Right renal pelvis (tissue), 4 donors: ENCODE measurements around the gene ADAMTS9. TPM values are rescaled to one million over a fixed set of nuclear protein-coding genes. Genes with fewer than 3 reads are reported as not detected.
A peak's percentile ranks its signal among the peaks of the same experiment; 100 is the strongest.

Source experiments
- DNase-seq, 4 donors: peaks; one replicate each; pipeline ENCODE4 v3.0.0-alpha.2; 2013; ENCODE audit warnings: low read depth in 4 of 4, low spot score in 3 of 4, missing footprints in 1 of 4
- polyA plus RNA-seq, 4 donors: library from polyadenylated mRNA; unstranded; fragments of 120-200 nt; gene quantifications; one replicate each; pipeline ENCODE4 v1.2.1, GENCODE V29; 2013; ENCODE audit not compliant: insufficient read length in 4 of 4

ADAMTS9 gene
- polyA plus RNA-seq, 4 donors: 139 to 178 (median 143) TPM

DNA sequence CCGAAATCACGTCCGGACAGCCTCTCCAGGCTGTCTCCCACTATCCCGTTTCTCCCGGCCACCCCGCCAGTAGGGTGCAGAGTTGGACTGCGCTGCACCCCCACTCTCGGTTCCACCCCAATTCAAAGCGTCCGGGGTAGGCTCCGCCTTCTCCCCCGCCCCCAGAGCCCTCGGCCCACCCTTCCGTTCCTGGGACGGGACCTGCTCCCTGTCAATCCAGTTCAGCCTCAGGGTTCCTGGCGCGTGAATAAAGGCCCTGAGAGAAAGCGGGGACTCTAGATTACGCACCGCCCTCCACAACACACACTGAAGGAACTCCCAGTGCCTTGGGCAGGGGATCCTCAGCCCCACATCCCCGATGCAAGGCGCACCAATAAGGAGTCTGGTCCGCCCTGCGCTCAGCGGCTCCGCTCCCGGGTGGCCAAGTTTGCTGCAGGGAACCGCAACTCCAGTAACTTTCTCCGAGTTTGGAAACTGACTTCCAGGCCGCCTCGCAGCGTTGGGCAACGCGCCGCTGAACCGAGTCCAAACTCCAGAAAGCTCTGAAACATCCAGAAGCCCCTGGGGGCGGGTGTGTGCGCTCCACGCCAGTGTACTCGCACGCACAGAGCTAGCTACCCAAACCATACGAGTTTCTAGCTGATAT is 1.9 kb downstream of the ADAMTS9 start:
- DNase-seq: peak; percentile 88 to 95 (median 93)

DNA sequence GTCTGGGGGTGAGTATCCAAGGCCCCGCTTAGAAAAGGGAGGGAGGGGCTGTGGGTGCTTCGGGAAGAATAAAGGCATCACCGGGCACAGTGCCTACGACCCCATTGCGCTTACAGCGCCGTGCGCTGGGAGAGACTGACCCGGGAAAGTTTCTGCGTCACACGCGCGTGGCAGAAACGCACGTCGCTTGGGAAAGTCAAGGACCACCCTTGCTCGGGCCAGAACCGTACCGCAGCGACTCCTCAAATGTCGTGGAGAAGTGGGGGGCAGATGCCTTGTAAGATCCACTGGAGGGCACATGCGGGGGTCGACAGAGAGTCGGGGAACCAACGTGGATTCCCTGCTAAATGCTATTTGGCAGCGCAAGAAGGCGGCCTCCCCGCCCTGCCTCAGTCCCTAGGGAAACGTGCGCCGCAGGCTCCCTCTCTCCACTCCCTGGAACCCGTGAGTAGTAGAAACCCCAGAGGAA is 2.4 kb downstream of the ADAMTS9 start:
- peak in 2 of 4 donors; percentile 28 to 38 for DNase-seq

DNA sequence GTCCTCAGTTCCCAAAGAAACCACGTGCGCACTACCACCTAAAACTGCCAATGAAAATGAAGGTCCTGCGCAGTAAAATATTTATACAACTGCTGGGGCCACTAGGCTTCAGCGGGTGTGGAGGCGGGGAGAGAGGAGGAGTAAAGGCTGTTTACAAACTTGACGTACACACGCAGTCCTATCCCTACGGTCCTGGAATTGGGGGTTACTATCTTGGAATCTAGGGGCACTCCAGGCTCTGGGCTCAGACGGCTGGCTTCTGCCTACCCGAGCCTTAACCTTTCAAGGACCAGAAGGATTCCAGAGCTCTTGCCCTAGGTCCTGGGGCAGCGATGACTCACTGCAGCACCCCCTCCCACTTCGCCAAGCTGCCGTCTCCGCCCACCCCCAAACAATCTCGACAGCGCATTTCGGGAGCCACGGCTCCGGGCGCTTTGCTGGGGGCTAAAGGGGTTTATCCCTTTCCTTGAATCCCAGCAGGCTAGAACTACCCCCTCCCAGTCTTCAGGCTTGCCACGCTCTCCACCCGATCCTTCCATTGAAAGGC is 3.0 kb downstream of the ADAMTS9 start:
- DNase-seq: peak; percentile 54 to 72 (median 60)

DNA sequence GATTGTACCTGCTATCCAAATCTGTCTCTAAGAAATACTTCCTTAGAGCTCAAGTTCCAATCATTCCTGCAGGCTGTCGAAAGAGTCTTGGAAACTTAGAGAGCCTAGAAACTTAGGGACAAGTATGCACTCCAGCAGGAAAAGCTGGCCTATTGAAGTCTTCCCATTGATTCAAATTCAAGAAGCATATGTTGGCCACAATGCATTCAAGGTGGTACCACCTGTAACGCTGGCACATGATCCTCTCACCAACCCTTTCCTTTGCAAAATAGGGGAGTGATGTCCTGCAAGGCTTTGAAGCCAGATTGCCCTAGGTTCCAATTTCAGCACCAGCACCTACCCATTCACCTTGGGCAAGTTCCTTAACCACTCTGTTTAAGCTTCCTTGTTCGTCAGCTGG is 6.0 kb downstream of the ADAMTS9 start:
- DNase-seq: no peak

DNA sequence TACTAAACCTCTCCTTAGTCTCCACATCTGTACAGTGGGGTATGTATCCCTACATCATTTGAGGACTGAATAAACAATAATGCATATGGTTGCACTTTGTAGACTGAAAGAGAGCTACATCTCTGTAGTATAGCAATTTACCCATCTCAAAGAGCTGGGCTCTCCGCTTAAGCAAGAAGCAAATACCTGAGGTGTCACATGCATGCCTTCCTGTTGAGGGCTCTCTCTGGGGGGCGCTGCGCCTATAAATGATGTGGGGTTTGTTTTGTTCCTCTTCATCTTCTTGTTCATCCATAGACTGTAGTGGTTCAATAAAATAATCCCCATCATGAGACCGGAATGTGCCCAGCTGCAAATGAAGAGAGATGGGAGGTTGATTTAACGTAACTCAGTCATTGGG is 6.8 kb downstream of the ADAMTS9 start:
- DNase-seq: no peak

DNA sequence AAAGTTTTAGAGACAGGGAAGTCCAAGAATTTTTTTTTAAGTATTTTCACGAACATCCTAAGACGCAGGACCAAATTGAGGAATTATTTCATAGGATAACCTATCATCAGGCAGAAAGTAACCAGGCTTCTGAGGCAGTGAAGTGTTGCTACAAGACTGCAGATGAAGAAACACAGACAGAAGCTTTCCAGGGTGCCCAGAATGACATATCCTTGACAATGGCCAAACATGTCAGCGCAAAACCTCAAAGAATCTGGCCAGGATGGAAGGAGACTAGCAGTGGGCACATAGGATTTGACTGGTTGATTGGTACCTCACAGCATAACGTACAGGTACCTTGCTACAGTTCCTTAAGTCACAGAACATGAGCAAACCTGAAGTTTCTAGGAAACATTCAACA is 7.5 kb downstream of the ADAMTS9 start:
- no peak for DNase-seq

DNA sequence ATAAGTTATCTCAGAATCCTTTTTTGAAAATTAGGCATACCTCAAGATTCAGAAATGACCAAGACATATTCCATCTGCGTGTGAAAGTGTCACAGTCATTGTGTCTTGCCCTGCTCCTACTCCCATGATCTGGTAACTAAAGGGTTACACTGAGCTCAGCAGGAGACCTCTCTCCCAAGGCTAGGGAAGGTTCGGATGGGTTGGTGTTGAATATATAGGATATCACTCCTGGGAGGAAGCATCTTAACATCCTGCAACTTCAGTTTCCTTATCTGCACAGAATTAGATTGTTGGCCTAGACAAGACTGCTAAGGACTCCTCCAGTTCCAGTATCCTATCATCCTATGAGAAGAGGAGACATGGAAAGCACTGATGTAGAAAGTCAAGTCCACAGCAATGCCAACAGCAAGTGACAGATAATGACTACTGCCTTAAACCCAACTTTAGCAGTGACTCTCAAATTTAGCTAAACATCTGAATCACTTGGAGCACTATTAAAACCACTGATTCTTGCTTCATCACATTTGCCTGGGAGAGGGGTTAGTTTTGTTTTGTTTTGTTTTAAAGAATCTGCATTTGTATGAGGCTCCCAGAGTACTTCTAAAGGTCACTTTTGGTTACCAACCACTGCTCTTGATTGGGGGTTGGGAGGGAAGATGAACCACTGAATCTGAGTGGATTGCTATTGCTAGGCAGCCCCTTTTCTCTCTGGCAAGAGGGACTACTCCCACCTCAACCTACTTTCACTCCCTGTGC is 9.7 kb downstream of the ADAMTS9 start:
- no peak for DNase-seq

DNA sequence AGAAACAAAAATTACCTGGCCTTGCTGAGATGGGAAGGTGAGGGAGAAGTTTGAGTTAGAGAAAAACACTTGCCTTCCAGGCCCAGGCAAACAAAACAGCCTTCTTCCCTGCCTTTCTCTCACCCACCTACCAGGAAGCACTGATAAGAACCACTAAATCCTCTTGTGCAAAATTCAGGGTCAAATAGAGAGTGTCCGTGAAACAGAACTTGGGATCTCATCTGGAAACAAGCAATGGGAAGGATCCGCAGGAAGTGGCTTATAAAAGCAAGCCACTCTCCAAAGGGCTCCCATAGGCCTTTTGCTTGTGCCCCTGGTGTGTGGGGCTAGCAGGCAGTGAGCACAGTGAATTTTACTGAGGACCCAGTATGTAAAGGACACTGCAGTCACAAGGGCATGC is 11.0 kb downstream of the ADAMTS9 start:
- no peak for DNase-seq

DNA sequence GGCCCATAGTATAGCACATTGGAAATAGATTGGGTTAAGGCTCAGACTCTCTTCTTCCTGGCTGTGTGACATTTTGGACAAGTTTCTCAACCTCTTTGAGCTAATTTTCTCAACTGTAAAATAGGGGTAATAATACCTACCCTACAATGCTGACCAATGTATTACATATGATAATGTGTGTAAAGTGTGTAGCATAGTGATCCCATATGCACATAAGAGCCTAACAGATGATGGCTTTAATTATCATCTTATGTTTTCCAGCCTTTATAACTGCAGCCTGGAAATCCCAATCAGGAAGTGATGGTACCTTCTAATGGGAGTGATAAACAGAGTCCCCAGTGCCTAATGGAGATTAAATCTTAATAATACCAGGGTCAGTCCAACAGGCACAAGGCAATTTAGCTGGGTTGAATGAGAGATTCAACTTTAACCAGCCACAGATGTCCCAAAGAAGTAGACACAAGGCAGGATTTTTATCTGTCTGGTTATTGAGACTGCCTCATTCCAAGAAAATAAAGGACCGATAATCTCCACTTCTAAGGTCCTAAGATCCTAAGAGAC is 12.0 kb downstream of the ADAMTS9 start:
- DNase-seq: no peak

DNA sequence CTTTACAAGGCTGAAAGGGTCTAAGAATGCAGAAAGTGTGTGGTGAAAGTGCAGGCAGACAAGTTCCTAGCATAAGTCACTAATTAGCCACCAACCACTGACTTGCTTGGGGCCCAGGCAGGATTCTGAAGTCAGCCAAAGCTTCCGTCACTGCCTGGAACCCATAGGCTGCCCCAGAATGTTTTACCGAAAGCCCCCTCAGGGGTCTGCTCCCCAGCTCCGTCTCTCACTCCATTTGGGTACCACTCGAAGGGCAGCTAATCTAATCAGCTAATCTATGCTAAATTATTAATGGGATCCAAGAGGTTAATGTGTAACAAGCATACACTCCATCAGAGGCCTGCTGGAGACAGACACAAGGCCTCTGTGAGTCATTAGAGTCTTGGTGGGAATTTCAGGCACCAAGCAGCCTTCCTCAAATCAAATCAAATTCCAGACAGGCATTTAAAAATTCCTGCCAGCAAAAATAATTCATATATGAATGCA is 13.2 kb downstream of the ADAMTS9 start:
- peak in 1 of 4 donors; percentile 49 for DNase-seq

DNA sequence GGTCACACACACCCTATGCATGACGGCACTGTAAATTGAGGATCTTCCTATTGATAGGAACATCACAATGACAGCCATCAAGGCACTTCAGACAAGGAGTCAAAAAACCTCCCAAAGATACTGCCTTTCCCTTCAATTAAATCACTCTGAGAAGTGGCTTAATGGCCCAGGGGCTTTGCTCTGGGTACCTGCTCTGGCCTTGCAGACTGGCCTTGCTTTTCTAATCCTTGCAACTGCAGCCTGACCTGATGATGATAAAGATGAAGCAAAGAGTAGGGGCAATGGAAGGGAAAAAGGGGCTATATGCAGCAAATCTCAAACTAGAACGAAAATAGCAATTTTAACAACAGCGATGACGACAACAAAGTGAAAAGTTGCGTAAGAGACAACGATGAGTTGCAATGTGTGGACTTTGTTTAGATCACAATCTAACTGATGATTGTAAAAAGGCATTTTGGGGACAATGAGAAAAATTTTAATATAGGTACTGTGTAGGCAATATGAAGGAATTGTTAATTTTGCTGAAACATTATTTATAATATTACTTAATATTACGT is 14.6 kb downstream of the ADAMTS9 start:
- DNase-seq: no peak

DNA sequence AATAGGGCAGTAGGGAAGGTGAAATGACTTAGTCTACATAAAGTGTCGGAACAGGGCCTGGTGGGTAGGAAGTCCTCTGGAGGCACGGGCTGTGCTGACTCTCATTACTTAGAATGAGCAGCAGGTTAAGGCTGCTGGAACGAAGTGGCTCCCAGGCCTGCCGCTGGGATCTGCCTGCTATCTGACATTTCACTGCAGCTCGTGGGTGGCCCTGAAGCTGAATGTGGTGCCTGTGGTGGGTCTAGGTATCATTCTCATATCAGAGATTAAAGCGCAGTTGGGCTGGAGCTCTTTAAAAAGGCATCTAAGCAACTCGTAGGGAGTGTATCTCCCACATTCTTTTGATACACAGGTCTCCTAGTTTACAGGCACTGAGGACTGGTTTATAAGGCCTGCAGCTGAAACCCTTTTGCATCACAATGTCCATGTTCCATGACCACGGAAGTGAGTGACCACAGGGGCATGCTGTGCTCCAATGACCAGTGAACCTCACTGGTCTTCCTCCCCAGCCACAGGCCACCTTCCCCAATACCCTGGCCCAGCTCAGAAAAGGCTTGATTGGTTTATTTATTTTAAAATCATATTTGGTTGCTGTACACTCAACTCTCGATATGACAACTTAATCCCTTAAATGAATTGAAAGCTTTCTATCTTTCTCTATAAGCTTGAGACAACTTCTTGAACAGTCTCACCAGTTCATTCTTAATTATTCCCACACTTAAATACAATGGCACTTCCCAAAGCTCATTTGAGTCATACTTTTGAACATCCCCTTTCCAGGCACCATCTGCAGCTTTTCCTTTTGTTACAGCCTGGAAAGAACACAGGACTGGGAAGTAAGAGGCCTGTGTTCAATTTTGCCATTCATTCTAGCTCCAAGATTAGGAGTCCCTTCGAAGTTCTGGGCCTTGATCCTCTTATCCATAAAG is 19.0 kb downstream of the ADAMTS9 start:
- no peak for DNase-seq

DNA sequence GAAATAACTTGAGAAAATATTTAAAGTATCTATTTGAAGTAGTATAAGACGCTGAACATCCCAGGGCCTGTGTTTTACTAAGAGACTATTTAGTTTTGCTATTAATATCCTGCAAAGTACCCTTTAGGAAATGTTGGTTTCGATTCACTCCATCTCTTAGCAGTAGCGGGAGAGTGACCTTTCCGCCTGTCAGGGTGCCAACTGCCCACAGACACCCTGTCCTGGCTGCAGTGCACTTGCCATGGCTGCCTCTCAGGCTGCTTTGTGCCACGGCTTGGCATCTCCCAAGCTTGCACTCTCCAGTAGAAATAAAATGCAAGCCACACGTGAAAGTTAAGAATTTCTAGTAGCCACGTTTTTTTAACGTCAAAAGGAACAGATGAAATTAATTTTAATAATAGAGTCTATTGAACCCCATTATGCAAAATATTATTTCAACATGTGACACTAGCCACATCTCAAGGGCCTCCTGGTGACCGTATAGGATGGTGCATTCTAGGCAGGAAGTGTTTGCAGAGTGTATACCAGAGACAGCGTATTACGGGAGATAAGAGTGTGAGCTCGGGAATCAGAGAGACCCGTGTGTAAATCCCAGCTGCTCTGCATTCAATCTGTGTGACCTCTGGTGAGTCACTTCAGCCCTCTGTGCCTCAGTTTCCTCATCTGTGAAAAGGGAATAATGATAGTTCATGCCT is 19.8 kb downstream of the ADAMTS9 start:
- DNase-seq: no peak

DNA sequence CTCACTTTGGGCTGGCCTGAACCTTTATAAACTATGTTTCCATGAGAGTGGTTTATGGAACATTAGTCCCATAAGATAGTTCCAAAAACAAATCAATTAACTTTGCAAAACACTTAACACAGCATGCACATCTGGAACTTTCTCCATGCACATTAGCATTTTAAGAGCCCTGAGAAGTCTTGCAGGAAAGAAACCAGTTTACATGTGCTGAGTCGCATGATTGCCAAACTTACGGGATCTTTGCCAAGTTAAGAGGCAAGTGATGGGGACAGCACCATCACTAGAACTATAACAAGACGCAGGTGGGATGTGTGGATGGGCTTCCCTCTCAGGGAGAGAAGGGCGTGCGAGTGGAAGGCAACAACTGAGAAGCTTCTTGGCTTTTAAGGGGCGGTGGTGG is 20.7 kb downstream of the ADAMTS9 start:
- DNase-seq: no peak

DNA sequence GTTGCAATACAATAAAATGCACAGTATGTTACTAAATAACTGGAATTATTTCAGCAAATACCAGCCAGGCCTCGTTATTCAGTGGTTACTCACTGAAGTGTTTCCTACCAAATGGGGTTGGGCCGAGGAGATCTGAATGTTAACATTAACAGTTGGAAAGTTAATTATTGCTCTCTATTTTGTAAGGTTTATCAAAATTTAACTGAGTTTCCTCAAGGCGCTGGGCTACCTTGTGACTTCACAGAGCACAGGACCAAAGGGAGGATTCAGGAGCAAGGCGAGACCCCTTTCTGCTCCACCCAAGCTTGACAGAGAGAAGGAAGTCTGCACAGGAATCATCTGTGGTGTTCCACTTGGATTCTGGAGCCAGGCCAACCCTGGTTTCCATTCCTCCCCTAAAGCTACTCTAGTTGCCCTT is 21.6 kb downstream of the ADAMTS9 start:
- DNase-seq: peak in 2 of 4 donors; percentile 44 to 75

DNA sequence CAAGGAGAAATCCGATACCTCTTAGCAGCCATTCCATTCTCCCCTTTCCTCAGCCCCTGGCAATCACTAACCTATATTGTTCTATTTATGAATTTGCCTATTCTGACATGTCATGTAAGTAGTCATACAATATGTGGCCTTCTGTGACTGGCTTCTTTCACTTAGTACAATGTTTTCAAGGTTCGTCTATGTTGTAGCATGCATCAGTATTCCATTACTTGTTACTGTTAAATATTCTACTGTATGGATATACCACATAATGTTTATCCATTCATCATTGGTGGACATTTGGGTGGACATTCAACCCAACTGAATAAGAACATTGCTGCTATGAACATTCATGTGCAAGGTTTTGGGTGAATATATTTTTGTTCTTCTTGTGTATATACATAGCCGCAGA is 23.4 kb downstream of the ADAMTS9 start:
- no peak for DNase-seq

DNA sequence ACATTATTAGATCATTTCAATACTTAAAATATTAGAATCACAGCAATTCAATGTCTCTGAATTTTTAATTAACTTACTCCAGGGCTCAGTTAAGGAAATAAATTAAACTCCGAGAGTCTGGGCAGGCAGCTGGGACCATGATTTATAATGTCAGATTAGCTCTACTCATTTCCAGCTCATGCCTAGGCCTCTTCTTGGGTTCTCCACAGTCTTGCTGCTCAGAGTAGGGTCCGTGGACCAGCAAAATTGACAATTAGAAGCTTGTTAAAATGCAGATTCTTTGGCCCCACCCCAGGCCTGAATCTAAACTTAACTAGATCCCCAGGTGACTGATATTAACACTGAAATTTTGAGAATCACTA is 28.2 kb downstream of the ADAMTS9 start:
- DNase-seq: no peak

DNA sequence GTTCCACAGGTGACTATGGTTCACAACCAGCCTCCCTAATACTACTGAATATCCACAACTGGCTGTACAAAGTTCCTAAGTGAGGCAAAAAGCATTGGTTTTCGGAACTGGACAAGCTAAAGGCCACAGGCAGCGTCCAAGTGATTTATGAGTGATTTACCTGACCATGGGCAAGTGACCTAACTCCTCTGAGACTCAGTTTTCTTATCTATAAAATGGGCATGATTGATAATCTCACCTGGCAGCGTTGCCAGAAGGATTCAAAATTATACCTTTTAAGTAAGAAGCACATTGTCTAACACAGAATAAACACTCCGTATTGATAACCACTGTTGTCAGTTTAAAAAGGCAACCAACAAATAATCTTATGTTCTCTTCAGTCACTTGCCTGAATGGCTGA is 29.8 kb downstream of the ADAMTS9 start:
- DNase-seq: no peak

DNA sequence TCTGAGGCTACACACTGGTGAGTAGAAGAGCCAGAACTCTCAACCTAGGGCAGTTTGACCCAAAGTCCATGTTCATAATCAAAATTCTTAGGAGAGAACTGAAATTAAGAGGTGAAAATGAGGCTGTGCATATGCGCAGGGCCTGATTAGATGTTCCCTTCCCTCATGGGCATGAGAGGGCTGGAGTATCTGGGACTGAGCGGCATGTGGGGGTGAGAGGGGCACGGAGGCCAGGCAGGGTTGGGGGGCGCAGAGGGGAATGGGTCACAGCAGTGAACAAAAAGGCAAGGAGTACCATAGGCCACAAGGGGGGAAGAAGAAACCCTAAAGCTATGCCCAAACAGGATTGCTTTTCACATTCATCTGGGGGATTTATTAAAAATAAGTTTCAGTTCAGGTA is 31.3 kb downstream of the ADAMTS9 start:
- DNase-seq: no peak

DNA sequence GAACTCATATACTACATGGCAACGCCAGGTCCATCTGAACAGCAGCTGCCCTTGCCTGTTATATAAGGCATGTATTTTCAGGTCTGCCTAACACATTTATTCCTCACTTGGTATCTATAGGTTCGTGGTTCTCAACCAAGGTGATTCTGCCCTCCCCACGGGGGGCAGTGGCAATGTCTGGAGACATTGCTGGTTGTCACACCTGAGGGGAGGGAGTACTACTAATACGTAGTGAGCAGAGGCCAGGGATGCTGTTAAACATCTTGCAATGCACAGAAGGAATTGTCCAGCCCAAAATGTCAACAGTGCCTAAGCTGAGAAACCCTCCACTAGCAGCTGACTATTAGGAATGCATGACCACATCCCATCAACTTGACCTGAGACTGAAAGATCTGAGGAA is 32.6 kb downstream of the ADAMTS9 start:
- DNase-seq: no peak
